ENCODE measurements around the gene TNFRSF11A.

Gene TNFRSF11A

GRCh38 chr18:62345909-62346308, 20.8 kb downstream of the TNFRSF11A start:
- no peak for DNase-seq

GRCh38 chr18:62346333-62347088, 21.4 kb downstream of the TNFRSF11A start:
- DNase-seq: no peak

- DNase-seq: no peak
These were observed 22.0 kb downstream of the TNFRSF11A start for GRCh38 chr18:62347089-62347506.

GRCh38 chr18:62348474-62348873, 23.4 kb downstream of the TNFRSF11A start:
- no peak for DNase-seq

- DNase-seq: no peak
These were observed 28.1 kb downstream of the TNFRSF11A start for GRCh38 chr18:62353170-62353569.

GRCh38 chr18:62354151-62354550, 29.0 kb downstream of the TNFRSF11A start:
- no peak for DNase-seq

GRCh38 chr18:62357079-62357719, 32.1 kb downstream of the TNFRSF11A start:
- DNase-seq: no peak

GRCh38 chr18:62360805-62361204, 35.7 kb downstream of the TNFRSF11A start:
- no peak for DNase-seq

- DNase-seq: no peak
These were observed 36.2 kb downstream of the TNFRSF11A start for GRCh38 chr18:62361288-62361687.

- no peak for DNase-seq
These were observed 39.4 kb downstream of the TNFRSF11A start for GRCh38 chr18:62364558-62364957.

- no peak for DNase-seq
These were observed 40.3 kb downstream of the TNFRSF11A start for GRCh38 chr18:62365420-62365819.

- no peak for DNase-seq
These were observed 41.9 kb downstream of the TNFRSF11A start for GRCh38 chr18:62366992-62367391.

- DNase-seq: no peak
These were observed 43.0 kb downstream of the TNFRSF11A start for GRCh38 chr18:62368100-62368499.

- no peak for DNase-seq
These were observed 44.1 kb downstream of the TNFRSF11A start for GRCh38 chr18:62369129-62369644.

- DNase-seq: no peak
These were observed 45.3 kb downstream of the TNFRSF11A start for GRCh38 chr18:62370366-62370765.

GRCh38 chr18:62371436-62371835, 46.3 kb downstream of the TNFRSF11A start:
- no peak for DNase-seq

GRCh38 chr18:62372156-62372555, 47.0 kb downstream of the TNFRSF11A start:
- no peak for DNase-seq

- DNase-seq: no peak
These were observed 47.8 kb downstream of the TNFRSF11A start for GRCh38 chr18:62372882-62373281.

- no peak for DNase-seq
These were observed 49.4 kb downstream of the TNFRSF11A start for GRCh38 chr18:62374410-62374965.

GRCh38 chr18:62377131-62377807, 52.2 kb downstream of the TNFRSF11A start:
- no peak for DNase-seq

GRCh38 chr18:62379051-62379450, 53.9 kb downstream of the TNFRSF11A start:
- no peak for DNase-seq

GRCh38 chr18:62381373-62381772, 56.3 kb downstream of the TNFRSF11A start:
- no peak for DNase-seq

GRCh38 chr18:62384068-62384467, 59.0 kb downstream of the TNFRSF11A start:
- no peak for DNase-seq
